Endothelial cell of umbilical vein (primary cell): ENCODE results near the gene CHRM1.

Experiments used
- CTCF ChIP-seq, 2 donors: IDR thresholded peaks; 1 replicate in 1 of 2; 2 replicates in 1 of 2; pipeline ENCODE4 v1.5.1; 2011; ENCODE audit warnings: low read length in 2 of 2, mild to moderate bottlenecking in 2 of 2, moderate library complexity in 2 of 2, control low read depth in 1 of 2, inconsistent platforms in 1 of 2, low read depth in 1 of 2; ENCODE audit not compliant: insufficient read depth in 1 of 2; ENCODE audit errors: extremely low read depth in 1 of 2
- EZH2 ChIP-seq: IDR thresholded peaks from 2 replicates; pipeline ENCODE4 v1.6.1; 2012; ENCODE audit warnings: borderline replicate concordance, low read depth, mild to moderate bottlenecking, moderate library complexity, low read length, inconsistent platforms; ENCODE audit not compliant: severe bottlenecking
- POLR2A ChIP-seq: IDR thresholded peaks from 2 replicates; pipeline ENCODE4 v1.6.1; 2012; ENCODE audit warnings: low read depth, mild to moderate bottlenecking, control low read depth, low read length

GRCh38 chr11:62908468-62909072 lies 12.6 kb downstream of the CHRM1 start:
- TF ChIP-seq POLR2A: no peak
- no peak for TF ChIP-seq CTCF (IDR thresholded peaks at IDR 0.05; ENCODE audit: extremely low read depth in 1 of 2, insufficient read depth in 1 of 2, low read depth in 1 of 2, low read length in 2 of 2)
- no peak for TF ChIP-seq EZH2
